H1 (cell line): ENCODE data around the gene F10. TPM values are rescaled to one million over a fixed set of nuclear protein-coding genes. Genes with fewer than 3 reads are reported as not detected.
A peak's percentile ranks its signal among the peaks of the same experiment; 100 is the strongest.

Experiments used
- CTCF ChIA-PET: fragments of 300-600 bp; sonication (Branson Sonifier 250); formaldehyde crosslinking; loops from one replicate; lab custom pipeline; 2021; ENCODE audit not compliant: partially characterized antibody; lab: Charles Lee
- POLR2A ChIA-PET: fragments of 300-600 bp; sonication (Branson Sonifier 250); formaldehyde crosslinking; loops from one replicate; lab custom pipeline; 2021; ENCODE audit warnings: inconsistent platforms; ENCODE audit not compliant: partially characterized antibody; lab: Charles Lee
- DNase-seq, 2 experiments: peaks; one replicate each; pipeline versions ENCODE4 v3.0.0 to v3.0.0-alpha.2; 2010 to 2022; ENCODE audit warnings: low spot score in 2 of 2, low read depth in 1 of 2, mixed read lengths in 1 of 2
- FAIRE-seq: peaks from 2 replicates; lab custom pipeline; 2011; peaks lifted over from hg19 to GRCh38; lab: Jason Lieb, UNC
- H2AFZ ChIP-seq: 2 replicates; pipeline ENCODE4 v1.8.1; 2012; ENCODE audit warnings: low read length, inconsistent platforms
- H2AK5ac ChIP-seq: 2 replicates; pipeline ENCODE4 v1.6.1; 2013; ENCODE audit warnings: low read depth, low read length
- H2BK120ac ChIP-seq: replicated peaks from 2 replicates; pipeline ENCODE3; 2013; ENCODE audit warnings: low read depth, low read length, inconsistent platforms
- H2BK12ac ChIP-seq: 2 replicates; pipeline ENCODE4 v1.6.1; 2013; ENCODE audit warnings: low read depth, low read length
- H2BK15ac ChIP-seq: 2 replicates; pipeline ENCODE4 v1.6.1; 2013; ENCODE audit warnings: low read length
- H2BK20ac ChIP-seq: 2 replicates; pipeline ENCODE4 v1.6.1; 2013; ENCODE audit warnings: low read length
- H2BK5ac ChIP-seq: 2 replicates; pipeline ENCODE4 v1.6.1; 2013; ENCODE audit warnings: low read depth, low read length
- H3K14ac ChIP-seq: 2 replicates; pipeline ENCODE4 v1.6.1; 2013; ENCODE audit warnings: inconsistent platforms; ENCODE audit not compliant: insufficient read length
- H3K18ac ChIP-seq: 2 replicates; pipeline ENCODE4 v1.6.1; 2013; ENCODE audit warnings: low read length; ENCODE audit errors: extremely low read depth
- H3K23ac ChIP-seq: 2 replicates; pipeline ENCODE4 v1.6.1; 2013; ENCODE audit warnings: inconsistent platforms; ENCODE audit not compliant: insufficient read length
- H3K23me2 ChIP-seq: 2 replicates; pipeline ENCODE4 v1.6.1; 2013; ENCODE audit warnings: low read depth, low read length
- H3K27ac ChIP-seq: 2 replicates; pipeline ENCODE4 v1.6.1; 2011; ENCODE audit warnings: low read depth, low read length, inconsistent platforms
- H3K27me3 ChIP-seq, 4 experiments: replicated peaks in 1 of 4; 1 replicate in 1 of 4; 2 replicates in 3 of 4; pipeline versions ENCODE4 v1.6.1 to v1.8.1; 2011 to 2013; ENCODE audit warnings: low read length in 3 of 4, mild to moderate bottlenecking in 3 of 4, inconsistent platforms in 2 of 4, mixed read lengths in 2 of 4, moderate library complexity in 1 of 4; ENCODE audit not compliant: control insufficient read depth in 3 of 4, insufficient read depth in 3 of 4; ENCODE audit errors: extremely low read depth in 1 of 4
- H3K36me3 ChIP-seq, 4 experiments: 2 replicates each; pipeline versions ENCODE4 v1.6.1 to v1.8.1; 2011 to 2013; ENCODE audit warnings: mild to moderate bottlenecking in 4 of 4, low read length in 3 of 4, moderate library complexity in 2 of 4, control low read depth in 1 of 4, inconsistent platforms in 1 of 4; ENCODE audit not compliant: insufficient read depth in 4 of 4, control insufficient read depth in 2 of 4
- H3K4ac ChIP-seq: replicated peaks from 2 replicates; pipeline ENCODE3; 2013; ENCODE audit warnings: low read length, low read depth, mixed read lengths, inconsistent platforms; ENCODE audit not compliant: insufficient read length
- H3K4me1 ChIP-seq, 4 experiments: replicated peaks in 1 of 4; 1 replicate in 1 of 4; 2 replicates in 3 of 4; pipeline versions ENCODE4 v1.6.1 to v1.8.1; 2011 to 2013; ENCODE audit warnings: low read length in 3 of 4, inconsistent platforms in 2 of 4, mixed read lengths in 1 of 4; ENCODE audit not compliant: insufficient read depth in 4 of 4, control insufficient read depth in 3 of 4
- H3K4me2 ChIP-seq, 2 experiments: 2 replicates each; pipeline versions ENCODE4 v1.6.1 to v1.8.1; 2011 to 2013; ENCODE audit warnings: low read depth in 2 of 2, low read length in 2 of 2, control low read depth in 1 of 2, inconsistent platforms in 1 of 2, mild to moderate bottlenecking in 1 of 2; ENCODE audit not compliant: insufficient read depth in 1 of 2
- H3K4me3 ChIP-seq, 4 experiments: fragments of 200-600, 300-600 bp in 1 of 4; sonication (generic), shearing (Covaris generic), sonication (Bioruptor Twin) in 1 of 4; 2 replicates each; pipeline versions ENCODE4 v1.5.1 to v1.8.1; 2011 to 2016; ENCODE audit warnings: low read length in 4 of 4, low read depth in 3 of 4, control low read depth in 2 of 4, inconsistent platforms in 2 of 4, mild to moderate bottlenecking in 2 of 4, mixed read lengths in 1 of 4, moderate library complexity in 1 of 4; ENCODE audit not compliant: insufficient read depth in 2 of 4; ENCODE audit errors: extremely low read depth in 1 of 4
- H3K56ac ChIP-seq: replicated peaks from 2 replicates; pipeline ENCODE3; 2013; ENCODE audit warnings: low read depth, mild to moderate bottlenecking, mixed read lengths, low read length, inconsistent platforms; ENCODE audit not compliant: insufficient read length
- H3K79me1 ChIP-seq: 2 replicates; pipeline ENCODE4 v1.6.1; 2013; ENCODE audit warnings: low read depth, low read length, control low read depth
- H3K79me2 ChIP-seq, 2 experiments: 2 replicates each; pipeline versions ENCODE4 v1.6.1 to v1.8.1; 2012 to 2013; ENCODE audit warnings: low read length in 2 of 2, mild to moderate bottlenecking in 2 of 2, inconsistent platforms in 1 of 2; ENCODE audit not compliant: insufficient read depth in 2 of 2, control insufficient read depth in 1 of 2
- H3K9ac ChIP-seq, 4 experiments: replicated peaks in 1 of 4; 1 replicate in 1 of 4; 2 replicates in 3 of 4; pipeline versions ENCODE4 v1.6.1 to v1.8.1; 2011 to 2013; ENCODE audit warnings: low read depth in 3 of 4, low read length in 3 of 4, control low read depth in 2 of 4, mild to moderate bottlenecking in 2 of 4, moderate library complexity in 2 of 4, inconsistent platforms in 1 of 4; ENCODE audit errors: extremely low read depth in 1 of 4
- H3K9me3 ChIP-seq, 2 experiments: 2 replicates each; pipeline versions ENCODE4 v1.6.1 to v1.8.1; 2012 to 2013; ENCODE audit warnings: mild to moderate bottlenecking in 2 of 2, moderate library complexity in 2 of 2, control low read depth in 1 of 2, inconsistent platforms in 1 of 2, low read depth in 1 of 2, low read length in 1 of 2, mixed read lengths in 1 of 2; ENCODE audit not compliant: insufficient read depth in 2 of 2
- H4K20me1 ChIP-seq, 2 experiments: replicated peaks in 1 of 2; 2 replicates each; pipeline versions ENCODE3 to v1.8.1; 2011 to 2013; ENCODE audit warnings: inconsistent platforms in 2 of 2, low read length in 2 of 2, mild to moderate bottlenecking in 1 of 2; ENCODE audit not compliant: insufficient read depth in 2 of 2, control insufficient read depth in 1 of 2
- H4K5ac ChIP-seq: 2 replicates; pipeline ENCODE4 v1.6.1; 2013; ENCODE audit warnings: low read length, low read depth, mixed read lengths, inconsistent platforms; ENCODE audit not compliant: insufficient read length
- H4K8ac ChIP-seq: 2 replicates; pipeline ENCODE4 v1.8.0; 2013; ENCODE audit warnings: mild to moderate bottlenecking, moderate library complexity, low read length, inconsistent platforms; ENCODE audit not compliant: insufficient read depth; ENCODE audit errors: extremely low read depth
- H4K91ac ChIP-seq: replicated peaks from 2 replicates; pipeline ENCODE3; 2013; ENCODE audit warnings: low read length, mixed read lengths, inconsistent platforms; ENCODE audit not compliant: insufficient read length
- KDM4A ChIP-seq: IDR thresholded peaks from one replicate; pipeline ENCODE4 v1.7.1; 2012; ENCODE audit warnings: low read depth, mild to moderate bottlenecking, moderate library complexity, low read length, inconsistent platforms; ENCODE audit not compliant: severe bottlenecking
- RBBP5 ChIP-seq: IDR thresholded peaks from 2 replicates; pipeline ENCODE4 v1.7.1; 2012; ENCODE audit warnings: low read depth, mild to moderate bottlenecking, inconsistent platforms, low read length, moderate library complexity, borderline replicate concordance
- SUZ12 ChIP-seq: fragments of 200-600 bp; sonication (generic); IDR thresholded peaks from 2 replicates; pipeline ENCODE4 v1.6.1; 2012; ENCODE audit warnings: mild to moderate bottlenecking, inconsistent platforms, low read length, moderate library complexity, mixed read lengths
- WGBS, 2 experiments: shearing (Covaris generic) in 1 of 2; methylation state at CpG; one replicate each; pipeline versions ENCODE4 v1.1.6 to v1.1.7; 2013 to 2015; ENCODE audit warnings: low lambda C conversion rate in 2 of 2, mixed read lengths in 2 of 2, inconsistent platforms in 1 of 2, low coverage in 1 of 2, missing lambda C conversion rate in 1 of 2; ENCODE audit not compliant: insufficient replicate concordance in 2 of 2, insufficient coverage in 1 of 2, insufficient read length in 1 of 2; ENCODE audit errors: extremely low coverage in 1 of 2, missing lambda C conversion rate in 1 of 2; 5-methylcytosine and 5-hydroxymethylcytosine counted together
- polyA plus RNA-seq, 7 experiments: library from polyadenylated mRNA; depleted of rRNA in 3 of 7; stranded (reverse) in 5 of 7; unstranded in 2 of 7; fragments of >200 nt in 5 of 7; fragments of 200-250 nt in 2 of 7; gene quantifications; 1 replicate in 5 of 7; 2 replicates in 1 of 7; 4 replicates in 1 of 7; pipeline versions ENCODE4 v1.2.1 to v1.2.3, GENCODE V29; 2011 to 2013; ENCODE audit warnings: missing spikeins in 2 of 7, mixed read lengths in 2 of 7
- total RNA-seq: library from RNA; stranded (reverse); fragmentation: NEBNext Ultra II Directional; extraction: Animal tissue kit (Norgen Biotek cat#: 25700); gene quantifications from 2 replicates; pipeline ENCODE4 v1.2.1, GENCODE V29; 2021

Gene F10
- total and polyA plus RNA-seq, 2 of the 8 experiments (the other 6 are each of a cell fraction or from before 2014, with no cell fraction given), result 2.0 to 4.2 TPM

DNA sequence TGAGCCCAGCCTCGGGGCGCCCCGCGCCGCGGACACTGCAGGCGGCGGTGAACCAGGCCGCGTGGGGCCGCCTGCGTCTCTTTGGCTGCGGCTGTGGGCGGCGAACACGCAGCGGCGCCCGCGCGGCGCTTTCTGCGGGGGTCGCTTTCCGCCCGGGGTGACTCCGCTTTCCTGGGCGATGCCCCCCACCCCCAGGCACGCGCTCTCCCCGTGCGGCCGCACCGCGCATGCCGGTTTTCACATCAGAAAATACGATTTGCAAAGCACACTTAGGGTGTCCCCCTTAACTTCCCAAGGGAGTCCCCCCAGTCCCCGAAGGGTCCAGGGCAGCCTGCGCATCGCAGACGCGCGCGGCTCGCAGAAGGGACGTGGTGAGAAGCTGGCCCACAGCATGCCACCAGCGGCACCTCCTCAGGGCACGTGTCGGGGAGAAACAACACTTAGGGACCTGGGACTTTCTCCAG is 11.7 kb upstream of the F10 start:
- 40% methylated on average over 39 of the region's 49 CpGs; no CpG with 5 or more reads in 1 of the 2 experiments for WGBS, 2 experiments
- no peak overlapping the region for H3K27ac ChIP-seq
- FAIRE-seq, result no peak
- TF ChIP-seq RBBP5 (no peak), SUZ12 (peak; percentile 9; the same call in 1 of the 2 replicates), KDM4A (peak; percentile 25)
- H3K18ac ChIP-seq, result no peak overlapping the region; the same call in 1 of the 2 replicates
- peaks cover 21 to 24% (median 23%) of the 10 kb centered on the region in 4 experiments; a peak in 6 of 7 replicates for H3K27me3 ChIP-seq
- H3K9ac ChIP-seq, result no peak overlapping the region
- no peaks in the 10 kb centered on the region for H3K79me2 ChIP-seq
- H2AFZ ChIP-seq, result no peak overlapping the region
- no peak overlapping the region for H2BK5ac ChIP-seq
- ChIA-PET CTCF (no interaction called here), POLR2A (interaction anchor here (1.2 to 1.7 kb wide), 2 partner anchors 9 to 16 kb away, joined by 3 to 5 read pairs; no protein-coding TSS in a partner anchor)
- no peak overlapping the region for H2AK5ac ChIP-seq
- no peak overlapping the region for H2BK12ac ChIP-seq
- no peak overlapping the region for H3K23ac ChIP-seq
- no peak overlapping the region for H2BK15ac ChIP-seq
- peaks cover 0 to 5% (median 0%) of the 10 kb centered on the region in 4 experiments; a peak in 1 of 8 replicates for H3K36me3 ChIP-seq
- no peak overlapping the region for H3K4ac ChIP-seq
- H4K8ac ChIP-seq, result 0 out of 2 replicates have a peak overlapping the region, but pooled peaks have one; percentile 51
- H3K4me1 ChIP-seq, result peaks cover 0 to 8% (median 4%) of the 10 kb centered on the region in 4 experiments; a peak in 6 of 7 replicates
- peak overlapping the region; percentile 28 to 64 (median 32) for H3K4me3 ChIP-seq
- H2BK20ac ChIP-seq, result no peak overlapping the region
- no peak overlapping the region for H3K14ac ChIP-seq
- H4K91ac ChIP-seq, result no peak overlapping the region
- peaks cover 12% of the 10 kb centered on the region; the same call in 1 of the 2 replicates for H3K23me2 ChIP-seq
- peak overlapping the region; percentile 71 to 79 for H3K4me2 ChIP-seq
- no peaks in the 10 kb centered on the region for H3K79me1 ChIP-seq
- H3K9me3 ChIP-seq, result peaks cover 4 to 6% of the 10 kb centered on the region in 2 experiments; a peak in 2 of 4 replicates
- no peak overlapping the region for H2BK120ac ChIP-seq
- H3K56ac ChIP-seq, result no peak overlapping the region
- H4K20me1 ChIP-seq, result no peaks in the 10 kb centered on the region
- H4K5ac ChIP-seq, result no peak overlapping the region
- no peak for DNase-seq
